Measurements from ENCODE around the gene MAP3K5. TPM values are rescaled to one million over a fixed set of nuclear protein-coding genes. Genes with fewer than 3 reads are reported as not detected.
"Not testable (repeated sequence)": the region's sequence is repeated elsewhere in the genome, so short reads cannot be mapped to it uniquely, and the experiment has no call there.

Gene MAP3K5
- total RNA-seq, 2 donors from 2014 or later: 8.7 to 9.0 TPM

- H3K36me3 Mint-ChIP-seq: no peaks in the 10 kb centered on the region
- peak; percentile 14 to 23 for ATAC-seq
- no peaks in the 10 kb centered on the region for H3K9me3 Mint-ChIP-seq
- peak overlapping the region in 1 of 2 donors; percentile 55 for H3K27ac Mint-ChIP-seq
- DNase-seq (ENCODE audit: low spot score in 2 of 2): no peak
These were observed 28.4 kb downstream of the MAP3K5 start for GRCh38 chr6:136763716-136764516.

DNA sequence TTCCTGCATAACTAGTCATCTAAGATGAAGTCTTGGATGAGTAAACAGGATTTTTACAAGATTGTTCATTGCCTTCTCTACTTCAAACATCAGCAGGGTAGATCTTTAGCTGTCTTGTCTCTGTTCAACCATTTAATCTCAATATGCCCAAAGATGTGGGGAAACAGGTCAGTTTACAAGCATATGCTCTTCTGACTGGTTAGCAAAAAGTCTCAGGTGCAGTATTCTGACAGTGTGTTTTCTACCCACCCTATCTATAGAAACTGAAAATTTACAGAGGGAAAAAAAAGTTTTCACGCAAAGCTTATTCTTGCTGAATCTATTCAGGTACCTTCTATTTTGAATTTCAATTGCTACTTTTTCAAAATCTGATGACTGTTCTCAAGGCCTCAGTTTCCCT is 29.0 kb downstream of the MAP3K5 start:
- no peak for ATAC-seq
- no peaks in the 10 kb centered on the region for H3K9me3 Mint-ChIP-seq
- no peak for DNase-seq (ENCODE audit: low spot score in 2 of 2)
- no peaks in the 10 kb centered on the region for H3K36me3 Mint-ChIP-seq
- H3K27ac Mint-ChIP-seq: no peak overlapping the region

DNA sequence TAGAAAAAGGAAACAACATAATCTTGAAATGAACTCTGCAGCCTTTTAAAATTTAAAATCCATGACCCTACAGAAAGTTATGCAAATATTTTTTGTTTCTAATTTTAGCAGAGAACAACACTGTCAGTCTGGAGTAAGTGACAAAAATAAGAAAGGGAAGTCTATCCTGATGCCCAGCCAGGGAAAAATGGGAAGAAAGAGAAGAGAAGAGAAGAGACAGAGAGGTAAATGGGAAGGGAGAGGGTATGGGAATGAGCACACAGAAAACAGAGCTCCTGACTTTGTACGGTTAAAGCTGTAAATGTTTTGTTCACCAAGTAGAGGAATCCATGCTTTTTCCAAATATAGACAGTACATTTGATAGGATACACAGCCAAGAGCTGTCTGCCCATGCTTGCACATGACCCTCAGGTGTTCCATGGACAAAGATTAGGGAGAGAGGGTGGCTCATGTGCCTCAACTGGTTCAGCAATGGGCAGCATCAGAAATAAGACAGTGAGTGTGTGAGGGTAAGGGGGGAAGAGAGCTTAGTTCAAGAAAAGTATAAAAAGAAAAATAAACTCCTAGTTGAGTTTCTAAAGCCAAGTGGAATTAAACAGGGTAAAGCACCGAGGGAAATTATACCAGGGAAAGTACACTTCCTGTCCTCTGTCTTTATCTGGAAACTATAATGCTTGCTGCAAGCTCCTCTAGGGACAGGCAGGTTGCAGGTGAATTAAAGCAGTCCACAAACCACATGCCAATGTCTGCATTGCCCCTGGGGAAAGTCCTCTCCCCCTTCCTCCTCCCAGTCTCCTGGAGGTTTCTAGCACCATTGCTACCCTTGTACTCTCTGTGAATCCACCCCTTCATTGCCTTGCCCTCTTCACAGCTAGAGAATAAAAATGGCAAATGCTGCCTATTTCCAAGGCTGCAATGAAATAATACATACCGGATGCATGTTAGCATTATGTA is 30.0 kb downstream of the MAP3K5 start:
- Mint-ChIP-seq H3K36me3 (no peaks in the 10 kb centered on the region), H3K9me3 (no peaks in the 10 kb centered on the region), H3K27ac (peak overlapping the region in 1 of 2 donors; percentile 11)
- ATAC-seq (no peak), DNase-seq (ENCODE audit: low spot score in 2 of 2) (no peak)

DNA sequence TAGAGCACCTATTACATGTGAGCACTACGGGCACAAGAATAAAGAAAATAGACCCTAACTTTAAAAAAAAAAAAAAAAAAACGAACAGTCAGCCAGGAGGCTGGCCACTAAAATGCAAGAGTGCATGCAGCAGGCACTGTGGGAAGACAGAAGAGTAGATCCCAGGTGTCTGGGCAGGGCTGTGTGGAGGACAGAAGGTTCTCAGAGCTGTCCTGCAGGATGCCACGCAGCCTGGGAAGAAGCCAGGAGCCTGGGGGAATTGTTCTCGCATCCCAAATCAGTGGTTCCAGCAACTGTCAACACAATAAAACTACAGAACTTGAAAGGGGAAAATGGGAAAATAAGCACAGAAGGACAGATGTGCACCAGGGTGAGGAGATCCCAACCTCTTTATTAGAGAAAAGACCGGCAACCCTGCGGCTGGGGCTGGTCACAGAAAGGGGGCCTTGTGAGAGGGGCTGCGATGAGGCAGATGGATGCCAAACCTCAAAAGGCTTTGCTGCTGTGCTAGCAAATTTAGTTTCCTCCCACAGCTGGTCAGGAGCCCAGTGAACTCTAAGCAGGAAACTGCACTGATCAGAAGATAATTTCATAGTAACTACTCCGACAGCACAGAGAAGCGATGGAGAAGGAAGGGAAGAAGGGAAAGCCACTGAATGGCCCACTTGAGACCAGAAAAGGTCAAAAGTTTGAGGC is 30.9 kb downstream of the MAP3K5 start:
- H3K9me3 Mint-ChIP-seq: no peaks in the 10 kb centered on the region
- H3K36me3 Mint-ChIP-seq: no peaks in the 10 kb centered on the region
- H3K27ac Mint-ChIP-seq: peak overlapping the region; percentile 11 to 72
- DNase-seq (ENCODE audit: low spot score in 2 of 2) (no peak), ATAC-seq (peak in 1 of 2 donors; percentile 25)

DNA sequence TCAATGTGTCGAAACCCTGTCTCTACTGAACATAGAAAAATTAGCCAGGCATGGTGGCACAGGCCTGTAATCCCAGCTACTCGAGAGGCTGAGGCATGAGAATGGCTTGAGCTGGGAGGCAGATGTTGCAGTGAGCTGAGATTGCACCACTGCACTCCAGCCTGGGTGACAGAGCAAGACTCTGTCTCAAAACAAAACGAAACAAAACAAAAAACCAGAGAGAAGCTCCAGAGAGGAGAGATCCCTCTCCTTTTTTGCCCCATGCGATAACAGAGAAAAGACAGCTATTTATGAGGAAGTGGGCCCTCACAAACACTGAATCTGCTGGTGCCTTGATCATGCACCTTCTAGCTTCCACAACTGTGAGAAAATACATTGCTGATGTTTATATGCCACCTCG is 31.5 kb downstream of the MAP3K5 start:
- not testable (repeated sequence) for DNase-seq (ENCODE audit: low spot score in 2 of 2); ATAC-seq; H3K36me3 Mint-ChIP-seq; H3K9me3 Mint-ChIP-seq
- H3K27ac Mint-ChIP-seq: peak overlapping the region; percentile 11 to 37

- ATAC-seq (no peak), DNase-seq (ENCODE audit: low spot score in 2 of 2) (no peak)
- Mint-ChIP-seq H3K27ac (no peak overlapping the region), H3K36me3 (no peaks in the 10 kb centered on the region), H3K9me3 (no peaks in the 10 kb centered on the region)
These were observed 35.1 kb downstream of the MAP3K5 start for GRCh38 chr6:136757150-136757549.

GRCh38 chr6:136754820-136755219 is 37.5 kb downstream of the MAP3K5 start:
- ATAC-seq: no peak
- Mint-ChIP-seq H3K9me3 (no peaks in the 10 kb centered on the region), H3K36me3 (no peaks in the 10 kb centered on the region), H3K27ac (no peak overlapping the region)
- DNase-seq (ENCODE audit: low spot score in 2 of 2): no peak

DNA sequence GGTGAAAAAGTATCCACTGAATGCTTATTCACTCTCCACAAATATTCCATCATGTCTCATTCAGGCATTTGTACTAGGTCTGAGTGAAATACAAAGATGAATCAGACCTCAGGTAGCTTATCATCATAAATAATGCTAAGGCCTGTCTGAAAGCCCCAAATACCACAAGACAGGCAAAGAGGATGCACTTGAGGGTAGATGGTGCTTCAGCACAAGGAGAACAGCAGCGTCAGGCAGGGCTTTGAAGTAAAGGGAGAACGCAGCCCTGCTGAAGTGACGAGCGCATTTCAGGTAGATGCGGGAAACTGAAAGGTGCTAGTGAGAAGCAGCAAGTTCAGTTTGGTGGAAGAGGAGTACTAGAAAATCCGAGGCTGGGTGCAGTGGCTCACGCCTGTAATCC is 38.7 kb downstream of the MAP3K5 start:
- no peaks in the 10 kb centered on the region for H3K36me3 Mint-ChIP-seq
- DNase-seq (ENCODE audit: low spot score in 2 of 2) (peak; percentile 55 to 66), ATAC-seq (peak; percentile 93 to 95)
- no peaks in the 10 kb centered on the region for H3K9me3 Mint-ChIP-seq
- peak overlapping the region in 1 of 2 donors; percentile 84 for H3K27ac Mint-ChIP-seq

DNA sequence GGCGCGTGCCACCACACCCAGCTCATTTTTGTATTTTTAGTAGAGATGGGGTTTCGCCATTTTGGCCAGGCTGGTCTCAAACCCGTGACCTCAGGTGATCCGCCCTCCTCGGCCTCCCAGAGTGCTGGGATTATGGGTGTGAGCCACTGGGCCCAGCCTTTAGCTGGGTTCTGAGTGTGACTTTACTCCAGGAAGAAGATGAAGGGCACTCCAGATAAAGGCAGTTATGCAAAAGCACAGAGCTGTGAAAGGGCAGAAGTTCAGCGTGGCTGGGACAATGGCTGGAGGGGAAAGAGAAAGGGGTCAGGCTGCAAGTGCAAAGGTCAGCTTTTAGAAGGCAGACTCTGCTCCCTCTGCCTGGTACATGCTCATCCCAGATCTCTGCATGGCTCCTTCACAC is 39.7 kb downstream of the MAP3K5 start:
- Mint-ChIP-seq H3K27ac (peak overlapping the region in 1 of 2 donors; percentile 84), H3K9me3 (no peaks in the 10 kb centered on the region), H3K36me3 (no peaks in the 10 kb centered on the region)
- no peak for ATAC-seq
- no peak for DNase-seq (ENCODE audit: low spot score in 2 of 2)

DNA sequence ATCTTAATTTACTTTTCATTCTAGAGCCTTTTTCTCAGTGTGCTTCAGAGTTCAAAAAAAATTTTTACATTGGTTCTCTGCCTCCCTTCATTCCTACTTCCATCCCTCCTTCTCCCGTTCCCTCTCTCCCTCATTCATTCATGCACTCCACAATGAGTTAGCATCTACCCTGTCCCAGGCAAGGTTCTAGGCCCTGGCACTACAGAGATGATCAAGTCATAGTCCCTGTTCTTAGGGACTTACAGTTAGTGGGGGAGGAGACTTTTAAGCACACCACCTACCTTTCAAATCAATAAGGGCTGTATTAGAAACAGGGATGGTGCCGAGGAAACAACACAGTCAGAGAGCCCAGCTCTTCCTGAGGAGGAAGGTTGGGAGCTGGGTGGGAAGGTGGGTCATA is 40.3 kb downstream of the MAP3K5 start:
- no peaks in the 10 kb centered on the region for H3K9me3 Mint-ChIP-seq
- DNase-seq (ENCODE audit: low spot score in 2 of 2) (no peak), ATAC-seq (peak in 1 of 2 donors; percentile 8)
- H3K27ac Mint-ChIP-seq: peak overlapping the region in 1 of 2 donors; percentile 84
- no peaks in the 10 kb centered on the region for H3K36me3 Mint-ChIP-seq

DNA sequence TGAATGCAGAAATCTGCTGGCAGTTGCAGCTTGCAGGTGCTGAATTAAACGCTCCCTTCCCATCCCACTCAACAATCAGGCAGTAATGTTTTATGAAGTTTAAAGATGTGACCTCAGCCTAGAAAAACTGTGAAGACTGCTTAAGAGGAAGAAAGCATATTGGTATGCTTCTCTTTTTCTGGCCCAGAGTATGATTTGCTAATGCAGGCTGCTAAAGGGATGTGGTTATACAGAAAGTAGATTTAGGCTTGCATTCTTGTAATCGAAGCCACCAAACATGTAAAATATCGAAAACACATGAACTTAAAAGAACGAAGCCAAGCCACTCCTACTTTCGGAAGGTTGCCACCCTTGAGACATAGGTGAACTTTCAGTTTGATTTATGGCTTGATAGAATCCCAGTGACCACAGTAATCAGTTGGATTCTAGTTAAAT is 40.7 kb downstream of the MAP3K5 start:
- H3K27ac Mint-ChIP-seq: peak overlapping the region; percentile 31 to 84
- ATAC-seq: peak; percentile 64 to 70
- DNase-seq (ENCODE audit: low spot score in 2 of 2): no peak
- no peaks in the 10 kb centered on the region for H3K9me3 Mint-ChIP-seq
- H3K36me3 Mint-ChIP-seq: no peaks in the 10 kb centered on the region

DNA sequence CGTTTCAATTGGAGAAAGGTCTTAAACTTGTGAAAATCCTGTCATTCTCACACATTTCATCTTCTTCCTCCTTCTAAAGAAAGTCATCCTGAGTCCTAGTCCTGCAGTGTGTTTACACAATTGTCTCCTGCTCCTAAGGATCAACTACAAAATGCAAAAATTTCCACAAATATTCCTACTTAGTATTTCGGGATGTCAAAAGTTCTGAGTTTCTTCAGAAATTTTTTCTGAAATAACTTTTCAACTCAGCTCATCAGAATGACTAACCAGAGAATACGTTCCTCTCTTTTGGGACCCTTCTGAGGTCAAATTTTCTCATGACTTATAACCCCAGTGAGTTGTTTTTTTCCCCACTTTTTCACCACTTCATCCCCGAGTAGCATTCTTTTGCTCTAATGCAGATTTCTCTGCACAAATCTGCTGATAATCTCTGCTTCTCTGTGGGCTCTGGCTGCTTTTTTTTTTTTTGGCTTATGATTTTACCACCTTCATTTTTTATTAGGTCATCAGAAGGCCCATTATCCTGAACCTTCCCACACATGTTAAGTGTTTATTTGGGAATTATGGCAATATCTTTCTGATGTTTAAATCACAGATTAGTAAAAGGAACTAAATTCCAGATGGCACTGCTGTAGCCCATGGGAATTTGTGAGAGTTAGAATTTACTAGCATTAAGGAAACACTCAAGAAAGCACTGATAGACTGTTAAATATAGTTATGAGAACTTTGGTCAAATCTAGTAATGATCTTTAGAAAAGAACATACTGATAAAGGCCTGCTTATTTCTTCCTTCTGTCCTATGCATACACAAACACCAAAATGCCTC is 41.4 kb downstream of the MAP3K5 start:
- H3K27ac Mint-ChIP-seq: peak overlapping the region; percentile 31 to 84
- H3K36me3 Mint-ChIP-seq: no peaks in the 10 kb centered on the region
- ATAC-seq (no peak), DNase-seq (ENCODE audit: low spot score in 2 of 2) (no peak)
- no peaks in the 10 kb centered on the region for H3K9me3 Mint-ChIP-seq

DNA sequence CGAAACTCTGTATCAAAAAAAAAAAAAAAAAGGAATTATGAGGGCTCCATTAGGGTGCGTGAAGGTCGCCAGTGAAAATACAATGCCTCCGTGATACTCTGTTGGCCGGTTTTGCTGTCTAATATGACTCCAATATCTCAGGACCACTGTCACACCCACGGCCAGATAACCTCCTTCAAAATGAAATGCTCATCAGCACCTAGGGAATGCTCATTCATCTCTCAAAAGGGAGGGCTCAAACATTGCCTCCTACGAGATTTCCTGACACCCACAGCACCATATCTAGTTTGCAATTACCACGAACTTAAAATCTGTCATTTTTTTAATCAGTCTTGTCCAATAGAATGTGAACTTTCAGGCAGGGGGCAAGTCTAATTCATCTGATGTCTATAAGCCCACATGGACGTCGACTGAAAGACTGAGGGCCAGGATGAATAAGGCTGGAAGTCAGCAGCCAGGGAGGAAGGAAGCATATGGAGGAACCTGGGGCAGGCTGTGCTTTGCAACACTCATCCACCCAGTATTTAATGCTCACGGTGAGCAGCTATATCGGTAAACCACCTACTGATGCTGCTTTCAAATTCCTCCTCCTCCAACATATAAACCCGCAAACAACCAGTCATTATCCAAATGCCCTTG is 42.8 kb downstream of the MAP3K5 start:
- no peak for DNase-seq (ENCODE audit: low spot score in 2 of 2)
- Mint-ChIP-seq H3K9me3 (no peaks in the 10 kb centered on the region), H3K27ac (no peak overlapping the region), H3K36me3 (no peaks in the 10 kb centered on the region)
- no peak for ATAC-seq

- no peaks in the 10 kb centered on the region for H3K9me3 Mint-ChIP-seq
- no peak for DNase-seq (ENCODE audit: low spot score in 2 of 2)
- no peak overlapping the region for H3K27ac Mint-ChIP-seq
- no peaks in the 10 kb centered on the region for H3K36me3 Mint-ChIP-seq
- no peak for ATAC-seq
These were observed 44.8 kb downstream of the MAP3K5 start for GRCh38 chr6:136747507-136747906.

GRCh38 chr6:136745300-136745699 is 47.0 kb downstream of the MAP3K5 start:
- Mint-ChIP-seq H3K9me3 (no peaks in the 10 kb centered on the region), H3K27ac (no peak overlapping the region), H3K36me3 (no peaks in the 10 kb centered on the region)
- DNase-seq (ENCODE audit: low spot score in 2 of 2) (no peak), ATAC-seq (no peak)

DNA sequence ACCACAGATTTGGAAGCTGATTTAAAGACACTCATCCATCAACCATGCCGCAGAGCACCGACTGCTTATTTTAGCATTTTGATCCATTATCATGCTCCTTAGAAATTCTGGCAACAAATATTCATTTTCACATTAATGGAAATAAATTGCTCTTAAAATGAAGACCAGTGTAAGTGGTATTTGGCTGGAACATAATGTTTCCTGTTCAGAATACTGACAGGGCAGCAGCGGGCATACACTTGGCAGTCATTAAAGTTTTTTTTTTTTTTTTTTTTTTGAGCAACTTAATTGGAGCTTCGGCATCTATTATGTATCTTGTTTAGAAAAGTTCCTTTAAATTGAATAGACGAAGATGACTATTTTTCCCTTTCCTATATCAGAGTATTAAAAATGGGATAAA is 47.4 kb downstream of the MAP3K5 start:
- no peak for ATAC-seq

More for the DNA sequence above, 47.4 kb downstream of the MAP3K5 start:
- Mint-ChIP-seq H3K27ac (no peak overlapping the region), H3K36me3 (no peaks in the 10 kb centered on the region), H3K9me3 (no peaks in the 10 kb centered on the region)
- no peak for DNase-seq (ENCODE audit: low spot score in 2 of 2)
